ENCODE data around the gene HTR3B. TPM values are rescaled to one million over a fixed set of nuclear protein-coding genes. Genes with fewer than 3 reads are reported as not detected.

Gene HTR3B
- total RNA-seq, 4 donors from 2014 or later = not detected

- no peak overlapping the region for H3K4me3 ChIP-seq (ENCODE audit: low read depth, poor library complexity, severe bottlenecking)
- DNase-seq (ENCODE audit: low spot score in 2 of 2) = no peak
- WGBS, 2 donors = 78% methylated on average over 15 of the region's 15 CpGs
- intact Hi-C loops (cut with DNase I; ENCODE audit: low total_unique reads) = no loop called here
- TF ChIP-seq CTCF (IDR thresholded peaks at IDR 0.05) (no peak), POLR2A (IDR thresholded peaks at IDR 0.05) (no peak)
Measured at GRCh38 chr11:113971506-113972195, 67.1 kb downstream of the HTR3B start.

GRCh38 chr11:113974741-113975470 lies 70.3 kb downstream of the HTR3B start, which contains the start of gene HTR3A:
Gene HTR3A, plus strand, starts transcription at chr11:113975108. Its CDS starts 218 bp downstream, at chr11:113975326.
- WGBS, 2 donors = 9 to 21% methylated on average over 10 to 12 of the region's 12 CpGs
- intact Hi-C loops (cut with DNase I; ENCODE audit: low total_unique reads) = no loop called here
- H3K4me3 ChIP-seq (ENCODE audit: low read depth, poor library complexity, severe bottlenecking) = no peak within 1 kb of the TSS
- no peak for TF ChIP-seq POLR2A (IDR thresholded peaks at IDR 0.05)
- TF ChIP-seq CTCF (IDR thresholded peaks at IDR 0.05) = no peak
- DNase-seq (ENCODE audit: low spot score in 2 of 2) = no peak

GRCh38 chr11:113977071-113977490 lies 72.5 kb downstream of the HTR3B start:
- no peak for DNase-seq (ENCODE audit: low spot score in 2 of 2)
- H3K4me3 ChIP-seq (ENCODE audit: low read depth, poor library complexity, severe bottlenecking) = no peak overlapping the region
- intact Hi-C loops (cut with DNase I; ENCODE audit: low total_unique reads) = no loop called here
- TF ChIP-seq POLR2A (IDR thresholded peaks at IDR 0.05) = no peak
- no peak for TF ChIP-seq CTCF (IDR thresholded peaks at IDR 0.05)
- WGBS, 2 donors = 77 to 88% methylated on average over 4 of the region's 4 CpGs

GRCh38 chr11:113977701-113978100 lies 73.1 kb downstream of the HTR3B start:
- no peak for DNase-seq (ENCODE audit: low spot score in 2 of 2)
- 81 to 87% methylated on average over 11 of the region's 11 CpGs for WGBS, 2 donors
- TF ChIP-seq CTCF (IDR thresholded peaks at IDR 0.05) (no peak), POLR2A (IDR thresholded peaks at IDR 0.05) (no peak)
- no peak overlapping the region for H3K4me3 ChIP-seq (ENCODE audit: low read depth, poor library complexity, severe bottlenecking)
- intact Hi-C loops (cut with DNase I; ENCODE audit: low total_unique reads) = no loop called here

GRCh38 chr11:113979431-113979830 lies 74.8 kb downstream of the HTR3B start:
- 40 to 43% methylated on average over 1 of the region's 1 CpG for WGBS, 2 donors

More at GRCh38 chr11:113979431-113979830, 74.8 kb downstream of the HTR3B start:
- intact Hi-C loops (cut with DNase I; ENCODE audit: low total_unique reads) = no loop called here
- no peak for DNase-seq (ENCODE audit: low spot score in 2 of 2)
- no peak overlapping the region for H3K4me3 ChIP-seq (ENCODE audit: low read depth, poor library complexity, severe bottlenecking)
- TF ChIP-seq CTCF (IDR thresholded peaks at IDR 0.05) (no peak), POLR2A (IDR thresholded peaks at IDR 0.05) (no peak)
